SK-N-SH (cell line): Measurements from ENCODE around the gene CALCOCO2.

Source experiments
- CHD2 ChIP-seq: fragments of 150-350 bp; IDR thresholded peaks from 2 replicates; pipeline ENCODE4 v1.6.1; 2018; ENCODE audit warnings: low read length; ENCODE audit not compliant: partially characterized antibody
- ELF1 ChIP-seq: IDR thresholded peaks from 2 replicates; pipeline ENCODE4 v1.4.0; 2012
- EZH2phosphoT487 ChIP-seq: fragments of 200-600 bp; sonication (generic); IDR thresholded peaks from 2 replicates; pipeline ENCODE4 v1.6.1; 2017; ENCODE audit warnings: low read depth, mixed run types, mild to moderate bottlenecking, antibody characterized with exemption, moderate library complexity, borderline replicate concordance
- GABPA ChIP-seq: IDR thresholded peaks from 2 replicates; pipeline ENCODE4 v1.4.0; 2012; ENCODE audit warnings: low read depth, mild to moderate bottlenecking
- JUND ChIP-seq: IDR thresholded peaks from 2 replicates; pipeline ENCODE4 v1.4.0; 2012
- NFIC ChIP-seq: IDR thresholded peaks from 2 replicates; pipeline ENCODE4 v1.4.0; 2012; ENCODE audit warnings: borderline replicate concordance
- POLR2AphosphoS5 ChIP-seq: IDR thresholded peaks from 2 replicates; pipeline ENCODE4 v1.6.1; 2012; ENCODE audit warnings: low read depth, low read length
- RCOR1 ChIP-seq: fragments of 150-350 bp; IDR thresholded peaks from 2 replicates; pipeline ENCODE4 v1.6.1; 2017; ENCODE audit warnings: antibody characterized with exemption, low read length
- TF ChIP-seq, protein P1 (sequence below): fragments of 150-350 bp; IDR thresholded peaks from 2 replicates; pipeline ENCODE4 v1.6.1; 2017; ENCODE audit warnings: antibody characterized with exemption, low read length, low read depth, borderline replicate concordance
- TF ChIP-seq, protein P2 (sequence below): fragments of 200-600 bp; sonication (generic); IDR thresholded peaks from 2 replicates; pipeline ENCODE4 v1.6.1; 2017; ENCODE audit warnings: antibody characterized with exemption, mild to moderate bottlenecking, moderate library complexity
- TF ChIP-seq, protein P3 (sequence below): IDR thresholded peaks from 2 replicates; pipeline ENCODE4 v1.4.0; 2012; ENCODE audit warnings: low read depth
- TF ChIP-seq, protein P4 (sequence below): IDR thresholded peaks from 2 replicates; pipeline ENCODE4 v1.4.0; 2012; ENCODE audit warnings: low read depth, borderline replicate concordance

DNA sequence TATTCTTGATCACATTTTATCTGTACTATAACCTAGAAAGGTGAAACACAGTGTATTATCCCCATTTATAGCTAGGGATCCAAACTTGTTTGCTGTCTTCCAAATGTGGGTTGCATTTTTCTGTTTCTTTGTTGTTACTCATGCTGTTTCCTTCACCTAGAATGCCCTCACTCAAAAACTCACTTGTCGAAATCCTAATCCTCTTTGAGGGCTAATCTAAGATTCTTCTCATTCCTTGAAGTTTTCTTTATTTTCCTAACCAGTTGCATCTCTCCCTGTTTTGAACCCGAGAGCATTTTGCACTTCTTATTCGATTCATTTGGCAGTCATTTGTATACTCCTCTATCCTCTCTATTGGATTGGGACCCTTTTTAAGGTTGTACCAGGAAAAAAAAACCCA is 9.6 kb downstream of the CALCOCO2 start:
- TF ChIP-seq, protein P1, sequence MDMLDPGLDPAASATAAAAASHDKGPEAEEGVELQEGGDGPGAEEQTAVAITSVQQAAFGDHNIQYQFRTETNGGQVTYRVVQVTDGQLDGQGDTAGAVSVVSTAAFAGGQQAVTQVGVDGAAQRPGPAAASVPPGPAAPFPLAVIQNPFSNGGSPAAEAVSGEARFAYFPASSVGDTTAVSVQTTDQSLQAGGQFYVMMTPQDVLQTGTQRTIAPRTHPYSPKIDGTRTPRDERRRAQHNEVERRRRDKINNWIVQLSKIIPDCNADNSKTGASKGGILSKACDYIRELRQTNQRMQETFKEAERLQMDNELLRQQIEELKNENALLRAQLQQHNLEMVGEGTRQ: no peak
- TF ChIP-seq, protein P2, sequence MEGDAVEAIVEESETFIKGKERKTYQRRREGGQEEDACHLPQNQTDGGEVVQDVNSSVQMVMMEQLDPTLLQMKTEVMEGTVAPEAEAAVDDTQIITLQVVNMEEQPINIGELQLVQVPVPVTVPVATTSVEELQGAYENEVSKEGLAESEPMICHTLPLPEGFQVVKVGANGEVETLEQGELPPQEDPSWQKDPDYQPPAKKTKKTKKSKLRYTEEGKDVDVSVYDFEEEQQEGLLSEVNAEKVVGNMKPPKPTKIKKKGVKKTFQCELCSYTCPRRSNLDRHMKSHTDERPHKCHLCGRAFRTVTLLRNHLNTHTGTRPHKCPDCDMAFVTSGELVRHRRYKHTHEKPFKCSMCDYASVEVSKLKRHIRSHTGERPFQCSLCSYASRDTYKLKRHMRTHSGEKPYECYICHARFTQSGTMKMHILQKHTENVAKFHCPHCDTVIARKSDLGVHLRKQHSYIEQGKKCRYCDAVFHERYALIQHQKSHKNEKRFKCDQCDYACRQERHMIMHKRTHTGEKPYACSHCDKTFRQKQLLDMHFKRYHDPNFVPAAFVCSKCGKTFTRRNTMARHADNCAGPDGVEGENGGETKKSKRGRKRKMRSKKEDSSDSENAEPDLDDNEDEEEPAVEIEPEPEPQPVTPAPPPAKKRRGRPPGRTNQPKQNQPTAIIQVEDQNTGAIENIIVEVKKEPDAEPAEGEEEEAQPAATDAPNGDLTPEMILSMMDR: no peak
- TF ChIP-seq NFIC: no peak
- TF ChIP-seq JUND: no peak
- no peak for TF ChIP-seq RCOR1
- TF ChIP-seq CHD2: no peak
- TF ChIP-seq EZH2phosphoT487: no peak
- TF ChIP-seq, protein P3, sequence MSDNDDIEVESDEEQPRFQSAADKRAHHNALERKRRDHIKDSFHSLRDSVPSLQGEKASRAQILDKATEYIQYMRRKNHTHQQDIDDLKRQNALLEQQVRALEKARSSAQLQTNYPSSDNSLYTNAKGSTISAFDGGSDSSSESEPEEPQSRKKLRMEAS: no peak
- no peak for TF ChIP-seq GABPA
- TF ChIP-seq ELF1: no peak
- TF ChIP-seq POLR2AphosphoS5: no peak
- TF ChIP-seq, protein P4, sequence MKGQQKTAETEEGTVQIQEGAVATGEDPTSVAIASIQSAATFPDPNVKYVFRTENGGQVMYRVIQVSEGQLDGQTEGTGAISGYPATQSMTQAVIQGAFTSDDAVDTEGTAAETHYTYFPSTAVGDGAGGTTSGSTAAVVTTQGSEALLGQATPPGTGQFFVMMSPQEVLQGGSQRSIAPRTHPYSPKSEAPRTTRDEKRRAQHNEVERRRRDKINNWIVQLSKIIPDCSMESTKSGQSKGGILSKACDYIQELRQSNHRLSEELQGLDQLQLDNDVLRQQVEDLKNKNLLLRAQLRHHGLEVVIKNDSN: no peak
